Gastrocnemius medialis (tissue), 4 donors: ENCODE data around the gene CMTR2. TPM values are rescaled to one million over a fixed set of nuclear protein-coding genes. Genes with fewer than 3 reads are reported as not detected.

Experiments
- ATAC-seq, 2 donors: fragments of 150-250 bp; one replicate each; pipeline ENCODE4 v1.9.1; 2016
- DNase-seq, 2 donors: peaks; one replicate each; pipeline ENCODE4 v3.0.0-alpha.2; 2019
- H3K27ac ChIP-seq, 4 donors: fragments of 200-600 bp; sonication (generic); 1 replicate in 1 of 4; 2 replicates in 3 of 4; pipeline ENCODE4 v1.5.1; 2016 to 2018; ENCODE audit warnings: mild to moderate bottlenecking in 2 of 4, moderate library complexity in 1 of 4
- H3K27me3 ChIP-seq, 3 donors: fragments of 200-600 bp; sonication (generic) in 2 of 3; 1 replicate in 1 of 3; 2 replicates in 2 of 3; pipeline versions ENCODE4 v1.5.1 to v1.6.0; 2016 to 2019; ENCODE audit warnings: mild to moderate bottlenecking in 1 of 3, moderate library complexity in 1 of 3
- H3K36me3 ChIP-seq, 2 donors: fragments of 200-600 bp; sonication (generic) in 1 of 2; one replicate each; pipeline ENCODE4 v1.5.1; 2017 to 2018
- H3K4me1 ChIP-seq, 2 donors: fragments of 200-600 bp; sonication (generic) in 1 of 2; one replicate each; pipeline ENCODE4 v1.5.1; 2016 to 2017; ENCODE audit warnings: mild to moderate bottlenecking in 2 of 2
- H3K4me3 ChIP-seq, 4 donors: fragments of 200-600 bp; sonication (generic) in 3 of 4; 1 replicate in 1 of 4; 2 replicates in 3 of 4; pipeline ENCODE4 v1.5.1; 2016 to 2019; ENCODE audit warnings: mild to moderate bottlenecking in 2 of 4
- H3K9me3 ChIP-seq, 3 donors: fragments of 200-600 bp; sonication (generic) in 2 of 3; 1 replicate in 1 of 3; 2 replicates in 2 of 3; pipeline ENCODE4 v1.5.1; 2016 to 2019
- CTCF ChIP-seq, 5 experiments: fragments of 450-650 bp in 3 of 5; fragments of 200-600 bp in 2 of 5; sonication (generic) in 2 of 5; IDR thresholded peaks in 4 of 5; conservative IDR thresholded peaks in 1 of 5; 1 replicate in 4 of 5; 2 replicates in 1 of 5; pipeline ENCODE4 v1.5.1; 2016 to 2019; ENCODE audit warnings: antibody characterized with exemption in 5 of 5, mild to moderate bottlenecking in 3 of 5, moderate library complexity in 3 of 5
- POLR2A ChIP-seq, 2 donors: fragments of 450-650 bp; IDR thresholded peaks; one replicate each; pipeline ENCODE4 v1.6.1; 2017; ENCODE audit warnings: antibody characterized with exemption in 2 of 2, mild to moderate bottlenecking in 2 of 2, moderate library complexity in 2 of 2
- in situ Hi-C, 4 donors: fragments of 200-750 bp; cut with MboI; loops; one replicate each; pipeline versions ENCODE4 v1.15.0 to v1.8.0; 2017; ENCODE audit warnings: low sequenced_read_pairs in 4 of 4
- intact Hi-C: fragments of 100-400 bp; cut with DNase I; formaldehyde crosslinking; loops from one replicate; pipeline ENCODE4 v1.15.1; 2023; ENCODE audit warnings: low total_unique reads
- total RNA-seq, 4 donors: library from RNA; depleted of rRNA; stranded (reverse); fragments of >200 nt; gene quantifications; one replicate each; pipeline versions ENCODE4 v1.1.0 to v1.2.3, GENCODE V29; 2016

The CMTR2 gene
- total RNA-seq, 4 donors from 2014 or later = 11.2 to 18.0 (median 12.3) TPM

- Histone ChIP-seq H3K27me3 (no peaks in the 10 kb centered on the region), H3K27ac (no peak overlapping the region), H3K4me1 (no peaks in the 10 kb centered on the region), H3K36me3 (no peaks in the 10 kb centered on the region), H3K9me3 (no peaks in the 10 kb centered on the region), H3K4me3 (no peak overlapping the region)
- DNase-seq (no peak), ATAC-seq (no peak)
- intact Hi-C loops = no loop called here
- TF ChIP-seq CTCF (IDR thresholded peaks at IDR 0.05 in 4 of 5, conservative IDR thresholded peaks at IDR 0.05 in 1 of 5) = no peak
- no peak for TF ChIP-seq POLR2A (IDR thresholded peaks at IDR 0.05)
- in situ Hi-C loops = no loop called here
Measured at GRCh38 chr16:71254832-71255525, 34.2 kb downstream of the CMTR2 start.

DNA sequence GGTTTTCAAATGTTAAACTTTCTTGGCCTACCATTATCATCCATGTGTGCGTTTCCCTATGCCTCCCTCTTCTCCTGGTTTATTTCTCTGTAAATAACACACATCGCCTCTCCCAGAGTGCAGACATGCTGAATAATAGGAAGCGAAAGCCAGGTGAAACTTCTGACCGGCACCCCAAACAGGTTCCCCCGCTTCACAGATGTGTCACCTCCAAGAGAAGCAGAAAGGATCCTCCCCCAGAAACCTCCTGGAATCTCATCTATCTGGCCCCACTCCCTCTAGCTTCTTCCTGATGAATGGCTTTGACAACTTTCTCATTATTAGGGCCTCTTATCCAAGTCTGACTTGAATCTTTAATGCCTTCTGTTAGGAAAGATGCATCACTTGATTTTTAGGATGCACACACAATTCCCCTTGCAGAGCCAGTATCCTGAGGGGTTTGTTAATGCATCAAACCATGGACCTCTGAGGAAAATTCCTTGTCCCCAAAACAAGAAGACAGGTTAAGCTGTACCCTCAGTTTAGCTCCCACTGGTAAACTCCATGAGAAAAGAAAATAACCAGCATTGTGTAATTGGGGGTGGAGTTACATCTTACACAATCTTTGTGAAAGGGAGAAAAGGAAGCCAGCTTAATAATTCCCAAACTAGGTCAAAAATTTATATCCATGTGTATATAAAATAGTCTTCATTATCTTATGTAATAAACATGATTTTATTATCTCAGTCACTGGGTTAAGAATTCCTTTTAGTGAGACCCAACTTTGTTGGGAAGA is 38.6 kb downstream of the CMTR2 start:
- TF ChIP-seq POLR2A (IDR thresholded peaks at IDR 0.05) (no peak), CTCF (IDR thresholded peaks at IDR 0.05 in 4 of 5, conservative IDR thresholded peaks at IDR 0.05 in 1 of 5) (no peak)
- H3K4me3 ChIP-seq = no peak overlapping the region
- H3K9me3 ChIP-seq = no peaks in the 10 kb centered on the region
- no peaks in the 10 kb centered on the region for H3K27me3 ChIP-seq
- no peaks in the 10 kb centered on the region for H3K4me1 ChIP-seq
- in situ Hi-C loops = no loop called here
- intact Hi-C loops = no loop called here
- ATAC-seq = no peak
- no peaks in the 10 kb centered on the region for H3K36me3 ChIP-seq
- no peak overlapping the region for H3K27ac ChIP-seq
- no peak for DNase-seq

GRCh38 chr16:71249399-71249798 is 39.8 kb downstream of the CMTR2 start:
- H3K27me3 ChIP-seq = no peaks in the 10 kb centered on the region
- H3K4me3 ChIP-seq = no peak overlapping the region
- H3K9me3 ChIP-seq = no peaks in the 10 kb centered on the region
- intact Hi-C loops = no loop called here
- no peak overlapping the region for H3K27ac ChIP-seq
- TF ChIP-seq CTCF (IDR thresholded peaks at IDR 0.05 in 4 of 5, conservative IDR thresholded peaks at IDR 0.05 in 1 of 5) = no peak
- no peak for TF ChIP-seq POLR2A (IDR thresholded peaks at IDR 0.05)
- no peak for DNase-seq
- in situ Hi-C loops = no loop called here
- no peaks in the 10 kb centered on the region for H3K4me1 ChIP-seq
- no peaks in the 10 kb centered on the region for H3K36me3 ChIP-seq
- ATAC-seq = no peak

GRCh38 chr16:71247478-71247877 is 41.7 kb downstream of the CMTR2 start:
- no peak for DNase-seq

More at GRCh38 chr16:71247478-71247877, 41.7 kb downstream of the CMTR2 start:
- Histone ChIP-seq H3K4me1 (no peaks in the 10 kb centered on the region), H3K27me3 (no peaks in the 10 kb centered on the region), H3K36me3 (no peaks in the 10 kb centered on the region), H3K9me3 (no peaks in the 10 kb centered on the region), H3K27ac (no peak overlapping the region), H3K4me3 (no peak overlapping the region)
- intact Hi-C loops = no loop called here
- in situ Hi-C loops = no loop called here
- TF ChIP-seq POLR2A (IDR thresholded peaks at IDR 0.05) = no peak
- no peak for TF ChIP-seq CTCF (IDR thresholded peaks at IDR 0.05 in 4 of 5, conservative IDR thresholded peaks at IDR 0.05 in 1 of 5)
- ATAC-seq = no peak
